Ovary (tissue), 9 donors: ENCODE measurements around the gene ODC1. TPM values are rescaled to one million over a fixed set of nuclear protein-coding genes. Genes with fewer than 3 reads are reported as not detected.

ENCODE experiments used
- DNase-seq, 5 donors: peaks; one replicate each; pipeline ENCODE4 v3.0.0-alpha.2; 2019 to 2020
- H3K27ac ChIP-seq, 2 donors: fragments of 200-600 bp; one replicate each; pipeline versions ENCODE4 v1.5.1 to v1.8.0; 2019 to 2022
- H3K27me3 ChIP-seq: fragments of 200-600 bp; one replicate; pipeline ENCODE4 v1.8.0; 2022
- H3K36me3 ChIP-seq: fragments of 200-600 bp; sonication (generic); one replicate; pipeline ENCODE4 v1.5.1; 2019
- H3K4me1 ChIP-seq: one replicate; pipeline ENCODE4 v1.8.1; 2013; ENCODE audit warnings: mild to moderate bottlenecking, moderate library complexity; ENCODE audit not compliant: insufficient read depth
- H3K4me3 ChIP-seq: fragments of 200-600 bp; sonication (generic); one replicate; pipeline ENCODE4 v1.5.1; 2017
- H3K9me3 ChIP-seq, 2 donors: fragments of 200-600 bp in 1 of 2; sonication (generic) in 1 of 2; one replicate each; pipeline versions ENCODE4 v1.5.1 to v1.8.1; 2013 to 2019; ENCODE audit warnings: mild to moderate bottlenecking in 1 of 2, moderate library complexity in 1 of 2
- EP300 ChIP-seq: sonication (generic); formaldehyde crosslinking; IDR thresholded peaks from one replicate; pipeline ENCODE4 v1.6.1; 2017; ENCODE audit warnings: antibody characterized with exemption
- POLR2A ChIP-seq: fragments of 450-650 bp; IDR thresholded peaks from one replicate; pipeline ENCODE4 v1.6.1; 2017; ENCODE audit warnings: antibody characterized with exemption, mild to moderate bottlenecking, moderate library complexity
- WGBS, 3 donors: extraction: QIAGEN DNeasy Blood & Tissue Kit in 1 of 3; methylation state at CpG; one replicate each; pipeline versions ENCODE4 v1.1.5 to v1.1.7; 2013 to 2017; 5-methylcytosine and 5-hydroxymethylcytosine counted together
- intact Hi-C, 4 donors: fragments of 100-400 bp; cut with DNase I; formaldehyde crosslinking; loops; one replicate each; pipeline versions ENCODE4 v1.11.0 to v1.15.1; 2022 to 2023
- polyA plus RNA-seq, 2 donors: library from polyadenylated mRNA; stranded (reverse); fragments of 200-250 nt in 1 of 2; fragments of 350-450 nt in 1 of 2; fragmentation: Illumina TruSeq in 1 of 2; extraction: RNeasy Lipid Tissue Mini Kit (QIAGEN cat#74804) in 1 of 2; gene quantifications; one replicate each; pipeline ENCODE4 v1.2.3, GENCODE V29; 2013 to 2014
- total RNA-seq, 7 donors: library from RNA; depleted of rRNA in 2 of 7; stranded (reverse); fragments of >200 nt in 2 of 7; fragmentation: NEBNext Ultra II Directional in 3 of 7; extraction: Animal tissue kit (Norgen Biotek cat#: 25700) in 3 of 7; gene quantifications; one replicate each; pipeline versions ENCODE4 v1.1.0 to v1.2.4, GENCODE V29; 2016 to 2023
- TF ChIP-seq, protein P1 (sequence below), 3 donors: fragments of 450-650 bp in 2 of 3; fragments of 200-600 bp in 1 of 3; IDR thresholded peaks; one replicate each; pipeline versions ENCODE4 v1.5.1 to v1.8.0; 2016 to 2022; ENCODE audit warnings: antibody characterized with exemption in 3 of 3, mild to moderate bottlenecking in 1 of 3
- donor health status: DM: no; HTN: no; CAD: no; lungs with moderate emphysema.
- donor health status: DM: no; HTN: no; CAD: no.
- donor health status: Bipolar disorder and iron deficiency.
- donor health status: DM: yes; HTN: yes; CAD: no.
- donor health status: DM: no; HTN: no; CAD: no.
- donor health status: DM: yes; HTN: yes; CAD: no.

Gene ODC1
- total and polyA plus RNA-seq, 9 donors: 29.1 to 160 (median 55.7) TPM

DNA sequence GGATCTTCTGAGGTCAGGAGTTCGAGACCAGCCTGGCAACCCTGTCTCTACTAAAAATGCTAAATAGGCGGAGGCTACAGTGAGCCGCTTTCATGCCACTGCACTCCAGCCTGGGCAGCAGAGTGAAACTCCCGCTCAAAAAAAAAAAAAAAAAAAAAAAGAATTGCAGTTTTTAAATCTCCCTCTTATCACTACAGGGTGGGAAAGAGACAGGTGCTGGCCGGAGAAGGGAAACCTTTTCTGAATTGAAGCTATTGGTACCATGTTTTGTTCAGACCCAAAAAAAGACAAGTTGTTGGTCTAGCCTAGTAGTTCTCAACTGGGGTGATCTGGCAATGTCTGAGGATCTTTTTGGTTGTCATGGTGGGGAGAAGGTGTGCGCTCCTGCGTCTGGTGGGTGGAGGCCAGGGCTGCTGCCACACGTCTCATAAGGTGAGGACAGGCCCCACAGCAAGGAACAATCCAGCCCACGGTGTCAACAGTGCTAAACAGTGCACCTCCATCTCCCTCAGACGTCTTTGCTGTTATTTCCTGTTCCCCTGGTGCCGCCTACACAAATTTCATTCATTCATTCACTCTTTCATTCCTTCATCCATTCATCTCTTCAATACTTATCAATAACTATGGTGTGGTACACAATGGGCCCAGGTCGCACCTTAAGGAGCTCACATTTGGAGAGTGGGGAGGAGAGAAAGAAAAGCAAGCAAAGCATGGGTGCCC lies 28.8 kb upstream of the ODC1 start:
- 87 to 89% (median 89%) methylated on average over 12 of the region's 12 CpGs for WGBS, 3 donors
- Histone ChIP-seq H3K27me3 (no peaks in the 10 kb centered on the region), H3K4me1 (no peaks in the 10 kb centered on the region), H3K27ac (no peak overlapping the region), H3K4me3 (no peak overlapping the region), H3K9me3 (no peaks in the 10 kb centered on the region), H3K36me3 (no peaks in the 10 kb centered on the region)
- TF ChIP-seq, protein P1, sequence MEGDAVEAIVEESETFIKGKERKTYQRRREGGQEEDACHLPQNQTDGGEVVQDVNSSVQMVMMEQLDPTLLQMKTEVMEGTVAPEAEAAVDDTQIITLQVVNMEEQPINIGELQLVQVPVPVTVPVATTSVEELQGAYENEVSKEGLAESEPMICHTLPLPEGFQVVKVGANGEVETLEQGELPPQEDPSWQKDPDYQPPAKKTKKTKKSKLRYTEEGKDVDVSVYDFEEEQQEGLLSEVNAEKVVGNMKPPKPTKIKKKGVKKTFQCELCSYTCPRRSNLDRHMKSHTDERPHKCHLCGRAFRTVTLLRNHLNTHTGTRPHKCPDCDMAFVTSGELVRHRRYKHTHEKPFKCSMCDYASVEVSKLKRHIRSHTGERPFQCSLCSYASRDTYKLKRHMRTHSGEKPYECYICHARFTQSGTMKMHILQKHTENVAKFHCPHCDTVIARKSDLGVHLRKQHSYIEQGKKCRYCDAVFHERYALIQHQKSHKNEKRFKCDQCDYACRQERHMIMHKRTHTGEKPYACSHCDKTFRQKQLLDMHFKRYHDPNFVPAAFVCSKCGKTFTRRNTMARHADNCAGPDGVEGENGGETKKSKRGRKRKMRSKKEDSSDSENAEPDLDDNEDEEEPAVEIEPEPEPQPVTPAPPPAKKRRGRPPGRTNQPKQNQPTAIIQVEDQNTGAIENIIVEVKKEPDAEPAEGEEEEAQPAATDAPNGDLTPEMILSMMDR (IDR thresholded peaks at IDR 0.05): no peak
- TF ChIP-seq POLR2A (no peak), EP300 (no peak)
- intact Hi-C loops: no loop called here
- DNase-seq: no peak

DNA sequence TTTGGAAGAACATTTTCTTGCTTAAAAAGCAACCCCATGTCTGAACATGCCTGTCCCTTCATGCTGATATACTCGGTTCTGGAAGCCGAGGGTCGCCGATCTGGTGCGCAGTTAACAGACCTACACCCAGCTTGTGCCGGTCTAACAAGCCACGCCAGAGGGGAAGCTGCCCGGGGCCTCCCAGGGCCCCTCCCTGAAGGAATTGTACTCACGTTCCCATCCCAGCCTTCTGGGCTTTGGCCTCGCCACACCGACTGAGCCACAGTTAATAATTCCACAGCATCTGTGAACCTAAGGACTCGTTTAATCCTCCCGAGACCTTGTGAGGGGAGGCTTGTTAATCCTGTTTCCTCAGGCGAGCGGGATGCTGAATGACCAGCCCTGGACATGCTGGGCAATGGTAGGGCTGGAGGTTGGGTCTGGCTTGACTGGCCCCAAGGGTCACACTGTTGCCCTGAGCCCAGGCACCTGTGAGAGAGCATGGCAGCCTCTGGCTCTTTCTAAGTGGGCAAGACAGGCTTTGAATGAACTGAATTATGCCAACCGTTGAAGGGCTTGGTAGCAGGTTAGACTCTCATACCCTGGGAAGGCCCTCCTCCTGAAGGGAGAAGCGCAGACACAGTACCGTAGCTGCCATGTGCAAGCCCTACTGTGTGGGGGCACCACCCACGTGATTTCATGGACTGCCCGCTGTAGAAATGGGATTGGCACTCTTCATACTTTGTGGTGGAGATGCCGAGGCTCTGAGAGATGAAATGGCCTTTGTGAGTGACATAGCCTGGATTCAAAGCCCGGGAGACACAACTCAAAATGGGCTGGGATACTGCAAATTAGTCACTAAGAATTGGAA lies 27.9 kb upstream of the ODC1 start:
- 89 to 92% (median 91%) methylated on average over 22 of the region's 22 CpGs for WGBS, 3 donors
- DNase-seq: no peak
- intact Hi-C loops: no loop called here
- Histone ChIP-seq H3K27me3 (no peaks in the 10 kb centered on the region), H3K9me3 (no peaks in the 10 kb centered on the region), H3K4me1 (no peaks in the 10 kb centered on the region), H3K27ac (no peak overlapping the region), H3K36me3 (no peaks in the 10 kb centered on the region), H3K4me3 (no peak overlapping the region)
- no peak for TF ChIP-seq EP300
- TF ChIP-seq, protein P1 (IDR thresholded peaks at IDR 0.05): no peak
- no peak for TF ChIP-seq POLR2A

DNA sequence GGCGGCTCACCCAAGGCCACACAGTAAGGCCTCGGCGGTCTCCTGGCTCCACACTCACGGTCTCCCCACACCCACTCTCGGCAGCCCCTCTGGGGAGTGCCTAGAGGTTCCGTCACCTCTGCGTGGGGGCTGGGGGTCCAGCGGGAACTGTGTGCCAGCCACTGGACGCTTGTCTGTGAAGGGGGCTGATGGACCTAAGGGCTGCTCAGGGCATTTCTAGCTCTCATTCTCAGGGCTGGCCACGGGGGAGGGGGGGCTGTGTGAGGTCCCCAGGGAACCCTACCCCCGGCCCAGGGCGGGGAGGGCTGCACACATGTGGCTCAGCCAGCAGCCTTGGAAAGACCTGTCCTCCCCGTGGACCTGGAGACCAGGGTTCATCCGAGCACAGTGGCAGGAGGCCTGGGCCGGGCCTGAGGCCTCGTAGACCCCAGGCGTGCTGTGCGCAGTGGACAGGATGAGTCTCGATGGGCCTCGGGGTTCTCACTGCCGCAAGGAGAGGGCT lies 27.1 kb upstream of the ODC1 start:
- TF ChIP-seq, protein P1 (IDR thresholded peaks at IDR 0.05): no peak
- TF ChIP-seq EP300 (no peak), POLR2A (no peak)
- DNase-seq: no peak
- Histone ChIP-seq H3K4me3 (no peak overlapping the region), H3K36me3 (no peaks in the 10 kb centered on the region), H3K27ac (no peak overlapping the region), H3K4me1 (no peaks in the 10 kb centered on the region), H3K9me3 (no peaks in the 10 kb centered on the region), H3K27me3 (no peaks in the 10 kb centered on the region)
- intact Hi-C loops: no loop called here
- 86 to 89% (median 87%) methylated on average over 21 of the region's 21 CpGs for WGBS, 3 donors

DNA sequence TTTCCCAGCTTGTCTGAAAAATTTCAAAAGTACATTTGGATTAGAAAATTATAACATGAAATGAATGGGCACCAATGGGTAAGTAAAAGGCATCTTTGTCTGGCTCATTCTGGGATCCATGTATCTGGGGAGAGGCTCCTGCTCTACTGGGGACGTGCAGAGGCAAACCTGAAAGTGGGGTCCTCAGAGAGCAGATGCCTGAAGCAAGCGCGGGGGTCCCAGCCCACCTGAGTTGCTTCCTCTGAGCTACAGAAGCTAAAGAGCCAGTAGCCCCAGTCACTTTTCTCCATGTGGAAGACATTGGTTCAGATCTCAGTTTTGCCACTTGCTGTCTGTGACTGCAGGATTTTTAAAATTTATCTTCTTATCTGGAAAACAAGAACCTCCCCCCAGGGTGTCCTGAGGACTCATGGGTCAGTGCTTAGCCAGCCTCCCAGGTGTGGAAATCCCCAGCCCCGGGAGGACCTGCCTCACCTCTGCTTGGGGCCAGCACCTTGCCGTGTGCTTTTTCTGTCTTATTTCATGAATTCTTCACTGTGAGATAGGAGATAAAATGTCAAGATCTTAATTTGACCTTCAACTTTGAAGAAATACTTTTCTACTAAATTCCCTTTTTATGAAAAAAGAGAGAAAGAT lies 25.1 kb upstream of the ODC1 start:
- TF ChIP-seq POLR2A: no peak
- TF ChIP-seq, protein P1 (IDR thresholded peaks at IDR 0.05): no peak
- no peak for TF ChIP-seq EP300
- H3K27me3 ChIP-seq: no peaks in the 10 kb centered on the region
- no peak for DNase-seq
- no peak overlapping the region for H3K27ac ChIP-seq
- H3K4me1 ChIP-seq: no peaks in the 10 kb centered on the region
- H3K9me3 ChIP-seq: no peaks in the 10 kb centered on the region
- no peaks in the 10 kb centered on the region for H3K36me3 ChIP-seq
- H3K4me3 ChIP-seq: no peak overlapping the region
- intact Hi-C loops: no loop called here
- 70 to 78% (median 74%) methylated on average over 5 of the region's 5 CpGs for WGBS, 3 donors
